ENCODE data around the gene BRD3OS. TPM values are rescaled to one million over a fixed set of nuclear protein-coding genes. Genes with fewer than 3 reads are reported as not detected.

The BRD3OS gene
- polyA plus RNA-seq, 1 of the 3 experiments (the other 2 are of a cell fraction): 23.1 TPM

DNA sequence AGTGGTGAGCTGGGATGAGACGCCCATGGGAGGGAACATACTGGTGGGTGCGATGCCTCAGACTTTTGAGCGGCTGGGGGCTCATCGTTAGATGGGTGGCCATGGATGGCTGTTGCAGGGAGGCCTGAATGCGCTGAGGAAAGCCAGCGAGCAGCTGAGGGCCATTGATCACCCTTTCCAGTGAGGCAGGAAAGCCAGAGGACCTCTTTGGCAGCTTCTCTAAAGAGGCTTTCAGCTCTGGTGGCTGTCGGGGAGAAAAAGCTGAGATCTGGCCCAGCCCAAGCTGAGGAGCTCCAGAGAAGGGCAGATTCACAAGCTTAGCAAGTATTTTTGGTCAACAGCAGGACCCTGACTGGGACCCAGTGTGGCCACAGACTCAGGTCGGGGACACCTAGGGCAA, 19.9 kb upstream of the BRD3OS start:
- CTCF ChIA-PET: interaction anchor here (0.7 to 7.3 kb wide), 5 partner anchors 11 to 263 kb away, joined by 3 to 72 read pairs (median 7); no protein-coding TSS in a partner anchor
- Histone ChIP-seq H3K4me1 (ENCODE audit: control insufficient read depth in 1 of 2, insufficient read depth in 2 of 2, low read depth in 1 of 2, low read length in 1 of 2) (peaks cover 0 to 11% of the 10 kb centered on the region in 2 experiments; a peak in 1 of 4 replicates), H3F3A (replicated peaks; ENCODE audit: insufficient read depth) (no peaks in the 10 kb centered on the region), H2AFZ (ENCODE audit: low read depth) (no peak overlapping the region), H3K4me3 (ENCODE audit: low read depth in 2 of 2, low read length in 1 of 2) (no peak overlapping the region), H3K4me2 (no peak overlapping the region), H3K27ac (ENCODE audit: low read depth in 2 of 2, low read length in 1 of 2) (no peak overlapping the region), H3K9me3 (no peaks in the 10 kb centered on the region), H4K20me1 (ENCODE audit: insufficient read depth) (no peaks in the 10 kb centered on the region), H3K36me3 (replicated peaks in 1 of 2; ENCODE audit: control insufficient read depth in 1 of 2, insufficient read depth in 2 of 2, low read length in 1 of 2) (no peaks in the 10 kb centered on the region), H3K9me2 (no peaks in the 10 kb centered on the region), H3K27me3 (ENCODE audit: insufficient read depth) (no peaks in the 10 kb centered on the region), H3K79me2 (ENCODE audit: insufficient read depth) (no peaks in the 10 kb centered on the region), H3K9ac (no peak overlapping the region)
- POLR2A ChIA-PET: interaction anchor here (1.3 kb wide), 1 partner anchor 12 kb away, joined by 3 read pairs; no protein-coding TSS in a partner anchor
- 78% methylated on average over 5 of the region's 8 CpGs for WGBS (ENCODE audit: low lambda C conversion rate)
- DNase-seq: no peak
- TF ChIP-seq RAD21 (IDR thresholded peaks at IDR 0.05; ENCODE audit: low read length) (no peak), CHD2 (IDR thresholded peaks at IDR 0.05; ENCODE audit: low read length, partially characterized antibody) (no peak), USF1 (IDR thresholded peaks at IDR 0.05; ENCODE audit: borderline replicate concordance, low read depth) (no peak), GABPA (IDR thresholded peaks at IDR 0.05; ENCODE audit: low read depth) (no peak), ZBTB33 (IDR thresholded peaks at IDR 0.05; ENCODE audit: borderline replicate concordance, low read depth) (no peak)
- TF ChIP-seq, protein P1, sequence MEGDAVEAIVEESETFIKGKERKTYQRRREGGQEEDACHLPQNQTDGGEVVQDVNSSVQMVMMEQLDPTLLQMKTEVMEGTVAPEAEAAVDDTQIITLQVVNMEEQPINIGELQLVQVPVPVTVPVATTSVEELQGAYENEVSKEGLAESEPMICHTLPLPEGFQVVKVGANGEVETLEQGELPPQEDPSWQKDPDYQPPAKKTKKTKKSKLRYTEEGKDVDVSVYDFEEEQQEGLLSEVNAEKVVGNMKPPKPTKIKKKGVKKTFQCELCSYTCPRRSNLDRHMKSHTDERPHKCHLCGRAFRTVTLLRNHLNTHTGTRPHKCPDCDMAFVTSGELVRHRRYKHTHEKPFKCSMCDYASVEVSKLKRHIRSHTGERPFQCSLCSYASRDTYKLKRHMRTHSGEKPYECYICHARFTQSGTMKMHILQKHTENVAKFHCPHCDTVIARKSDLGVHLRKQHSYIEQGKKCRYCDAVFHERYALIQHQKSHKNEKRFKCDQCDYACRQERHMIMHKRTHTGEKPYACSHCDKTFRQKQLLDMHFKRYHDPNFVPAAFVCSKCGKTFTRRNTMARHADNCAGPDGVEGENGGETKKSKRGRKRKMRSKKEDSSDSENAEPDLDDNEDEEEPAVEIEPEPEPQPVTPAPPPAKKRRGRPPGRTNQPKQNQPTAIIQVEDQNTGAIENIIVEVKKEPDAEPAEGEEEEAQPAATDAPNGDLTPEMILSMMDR (IDR thresholded peaks at IDR 0.05): no peak

DNA sequence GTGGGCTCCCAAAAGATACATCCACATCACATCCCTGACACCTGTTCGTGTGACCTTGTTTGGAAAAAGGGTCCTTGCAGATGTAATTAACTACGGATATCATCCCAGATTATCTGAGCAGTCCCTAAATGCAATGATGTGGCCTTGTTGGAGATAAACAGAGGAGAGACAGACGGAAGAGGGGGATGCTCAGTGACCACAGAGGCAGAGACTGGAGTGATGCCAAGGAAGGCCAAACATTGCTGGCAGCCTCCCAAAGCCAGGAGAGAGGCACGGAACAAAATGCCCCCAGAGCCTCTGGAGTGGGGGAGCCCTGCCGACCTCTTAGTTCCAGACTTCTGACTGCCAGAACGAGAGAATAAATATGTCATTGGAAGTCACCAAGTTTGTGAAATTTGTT, 18.1 kb upstream of the BRD3OS start:
- 0 out of 4 replicates have a peak overlapping the region, but pooled peaks of 1 of the 2 experiments have one; percentile 3 for H3K27ac ChIP-seq (ENCODE audit: low read depth in 2 of 2, low read length in 1 of 2)
- CTCF ChIA-PET: interaction anchor here (1.0 to 7.3 kb wide), 4 partner anchors 10 to 264 kb away, joined by 3 to 72 read pairs (median 6); no protein-coding TSS in a partner anchor
- no peaks in the 10 kb centered on the region for H3F3A ChIP-seq (replicated peaks; ENCODE audit: insufficient read depth)
- POLR2A ChIA-PET: no interaction called here
- no peaks in the 10 kb centered on the region for H3K9me2 ChIP-seq
- peak; percentile 84 for DNase-seq
- H3K4me3 ChIP-seq (ENCODE audit: low read depth in 2 of 2, low read length in 1 of 2): no peak overlapping the region
- H3K9ac ChIP-seq: no peak overlapping the region
- no peaks in the 10 kb centered on the region for H4K20me1 ChIP-seq (ENCODE audit: insufficient read depth)
- no peak overlapping the region for H2AFZ ChIP-seq (ENCODE audit: low read depth)
- no peaks in the 10 kb centered on the region for H3K27me3 ChIP-seq (ENCODE audit: insufficient read depth)
- H3K4me1 ChIP-seq (ENCODE audit: control insufficient read depth in 1 of 2, insufficient read depth in 2 of 2, low read depth in 1 of 2, low read length in 1 of 2): peaks cover 0 to 17% of the 10 kb centered on the region in 2 experiments; a peak in 1 of 4 replicates
- no peaks in the 10 kb centered on the region for H3K36me3 ChIP-seq (replicated peaks in 1 of 2; ENCODE audit: control insufficient read depth in 1 of 2, insufficient read depth in 2 of 2, low read length in 1 of 2)
- no peaks in the 10 kb centered on the region for H3K79me2 ChIP-seq (ENCODE audit: insufficient read depth)
- H3K4me2 ChIP-seq: peak overlapping the region; percentile 28; the same call in 1 of the 2 replicates
- WGBS (ENCODE audit: low lambda C conversion rate): 20% methylated on average over 6 of the region's 6 CpGs
- no peaks in the 10 kb centered on the region for H3K9me3 ChIP-seq
- TF ChIP-seq SIN3A (IDR thresholded peaks at IDR 0.05; ENCODE audit: borderline replicate concordance, low read depth, low read length): no peak
- TF ChIP-seq MXI1 (IDR thresholded peaks at IDR 0.05; ENCODE audit: low read depth, low read length): no peak; the same call in 1 of the 2 replicates
- TF ChIP-seq SMC3 (IDR thresholded peaks at IDR 0.05; ENCODE audit: low read depth, low read length): no peak
- peak; percentile 92 for TF ChIP-seq FOXJ3 (CRISPR knock-in tag; IDR thresholded peaks at IDR 0.05)
- peak; percentile 98 for TF ChIP-seq GATA2 (CRISPR knock-in tag; IDR thresholded peaks at IDR 0.05)
- no peak for TF ChIP-seq ZBTB33 (IDR thresholded peaks at IDR 0.05; ENCODE audit: borderline replicate concordance, low read depth)
- TF ChIP-seq RXRA (IDR thresholded peaks at IDR 0.05; ENCODE audit: borderline replicate concordance, low read depth): no peak
- TF ChIP-seq NRF1 (IDR thresholded peaks at IDR 0.05; ENCODE audit: low read depth, low read length): no peak
- no peak for TF ChIP-seq FOSL2 (IDR thresholded peaks at IDR 0.05; ENCODE audit: borderline replicate concordance, low read depth)
- no peak for TF ChIP-seq RFX5 (IDR thresholded peaks at IDR 0.05; ENCODE audit: low read length)
- peak; percentile 31; the same call in 1 of the 2 replicates for TF ChIP-seq TCF12 (IDR thresholded peaks at IDR 0.05)
- peak; percentile 57 for TF ChIP-seq CHD2 (IDR thresholded peaks at IDR 0.05; ENCODE audit: low read length, partially characterized antibody)
- no peak for TF ChIP-seq MAX (IDR thresholded peaks at IDR 0.05; ENCODE audit: low read depth)
- TF ChIP-seq TEAD4 (IDR thresholded peaks at IDR 0.05; ENCODE audit: borderline replicate concordance, insufficient read depth): no peak
- TF ChIP-seq, protein P2, sequence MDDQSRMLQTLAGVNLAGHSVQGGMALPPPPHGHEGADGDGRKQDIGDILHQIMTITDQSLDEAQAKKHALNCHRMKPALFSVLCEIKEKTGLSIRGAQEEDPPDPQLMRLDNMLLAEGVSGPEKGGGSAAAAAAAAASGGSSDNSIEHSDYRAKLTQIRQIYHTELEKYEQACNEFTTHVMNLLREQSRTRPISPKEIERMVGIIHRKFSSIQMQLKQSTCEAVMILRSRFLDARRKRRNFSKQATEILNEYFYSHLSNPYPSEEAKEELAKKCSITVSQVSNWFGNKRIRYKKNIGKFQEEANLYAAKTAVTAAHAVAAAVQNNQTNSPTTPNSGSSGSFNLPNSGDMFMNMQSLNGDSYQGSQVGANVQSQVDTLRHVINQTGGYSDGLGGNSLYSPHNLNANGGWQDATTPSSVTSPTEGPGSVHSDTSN (IDR thresholded peaks at IDR 0.05): no peak
